ENCODE measurements around the gene MB21D2. TPM values are rescaled to one million over a fixed set of nuclear protein-coding genes. Genes with fewer than 3 reads are reported as not detected.
A peak's percentile ranks its signal among the peaks of the same experiment; 100 is the strongest.

The MB21D2 gene
- total RNA-seq, 1 experiment from 2014 or later: 23.8 TPM

GRCh38 chr3:192906940-192907339, 10.7 kb downstream of the MB21D2 start:
- Histone ChIP-seq H3K27me3 (no peaks in the 10 kb centered on the region), H3K4me3 (no peak overlapping the region), H3K36me3 (peaks cover 45% of the 10 kb centered on the region), H3K9me3 (peaks cover 8% of the 10 kb centered on the region)
- no peak for DNase-seq

- no peaks in the 10 kb centered on the region for H3K27me3 ChIP-seq
- peaks cover 45% of the 10 kb centered on the region for H3K36me3 ChIP-seq
- no peak overlapping the region for H3K4me3 ChIP-seq
- no peak for DNase-seq
- peaks cover 8% of the 10 kb centered on the region for H3K9me3 ChIP-seq
Observed at GRCh38 chr3:192905980-192906678, 11.5 kb downstream of the MB21D2 start.

- Histone ChIP-seq H3K36me3 (peaks cover 45% of the 10 kb centered on the region), H3K27me3 (no peaks in the 10 kb centered on the region), H3K9me3 (peaks cover 8% of the 10 kb centered on the region), H3K4me3 (no peak overlapping the region)
- DNase-seq: no peak
Observed at GRCh38 chr3:192904632-192905289, 12.9 kb downstream of the MB21D2 start.

GRCh38 chr3:192902549-192902948, 15.1 kb downstream of the MB21D2 start:
- DNase-seq: no peak
- H3K4me3 ChIP-seq: no peak overlapping the region
- H3K36me3 ChIP-seq: peaks cover 44% of the 10 kb centered on the region
- peaks cover 8% of the 10 kb centered on the region for H3K9me3 ChIP-seq
- H3K27me3 ChIP-seq: no peaks in the 10 kb centered on the region

- H3K36me3 ChIP-seq: peaks cover 40% of the 10 kb centered on the region
- peaks cover 8% of the 10 kb centered on the region for H3K9me3 ChIP-seq
- peak; percentile 53 for DNase-seq
- no peak overlapping the region for H3K4me3 ChIP-seq
- no peaks in the 10 kb centered on the region for H3K27me3 ChIP-seq
Observed at GRCh38 chr3:192901435-192901834, 16.2 kb downstream of the MB21D2 start.

GRCh38 chr3:192899540-192899982, 18.1 kb downstream of the MB21D2 start:
- no peaks in the 10 kb centered on the region for H3K27me3 ChIP-seq
- no peak overlapping the region for H3K4me3 ChIP-seq
- H3K36me3 ChIP-seq: peaks cover 27% of the 10 kb centered on the region
- peaks cover 8% of the 10 kb centered on the region for H3K9me3 ChIP-seq
- DNase-seq: no peak

- no peaks in the 10 kb centered on the region for H3K27me3 ChIP-seq
- no peak overlapping the region for H3K4me3 ChIP-seq
- H3K36me3 ChIP-seq: peaks cover 9% of the 10 kb centered on the region
- H3K9me3 ChIP-seq: no peaks in the 10 kb centered on the region
- no peak for DNase-seq
Observed at GRCh38 chr3:192897005-192897404, 20.7 kb downstream of the MB21D2 start.

- H3K9me3 ChIP-seq: no peaks in the 10 kb centered on the region
- DNase-seq: no peak
- no peak overlapping the region for H3K4me3 ChIP-seq
- H3K36me3 ChIP-seq: peaks cover 9% of the 10 kb centered on the region
- no peaks in the 10 kb centered on the region for H3K27me3 ChIP-seq
Observed at GRCh38 chr3:192896208-192896607, 21.4 kb downstream of the MB21D2 start.

GRCh38 chr3:192894676-192895075, 23.0 kb downstream of the MB21D2 start:
- Histone ChIP-seq H3K27me3 (no peaks in the 10 kb centered on the region), H3K9me3 (no peaks in the 10 kb centered on the region), H3K4me3 (no peak overlapping the region), H3K36me3 (peaks cover 9% of the 10 kb centered on the region)
- DNase-seq: no peak

- DNase-seq: peak; percentile 95
- no peaks in the 10 kb centered on the region for H3K27me3 ChIP-seq
- no peaks in the 10 kb centered on the region for H3K9me3 ChIP-seq
Observed at GRCh38 chr3:192892981-192893700, 24.5 kb downstream of the MB21D2 start.

GRCh38 chr3:192890347-192891335, 27.0 kb downstream of the MB21D2 start:
- Histone ChIP-seq H3K27me3 (no peaks in the 10 kb centered on the region), H3K36me3 (no peaks in the 10 kb centered on the region), H3K4me3 (no peak overlapping the region), H3K9me3 (no peaks in the 10 kb centered on the region)
- DNase-seq: no peak

More at GRCh38 chr3:192892981-192893700, 24.5 kb downstream of the MB21D2 start:
- Histone ChIP-seq H3K36me3 (no peaks in the 10 kb centered on the region), H3K4me3 (peak overlapping the region; percentile 9)

- H3K4me3 ChIP-seq: no peak overlapping the region
- H3K27me3 ChIP-seq: no peaks in the 10 kb centered on the region
- DNase-seq: no peak
Observed at GRCh38 chr3:192889679-192890078, 28.0 kb downstream of the MB21D2 start.

GRCh38 chr3:192888190-192888589, 29.5 kb downstream of the MB21D2 start:
- H3K9me3 ChIP-seq: no peaks in the 10 kb centered on the region
- no peaks in the 10 kb centered on the region for H3K36me3 ChIP-seq
- no peaks in the 10 kb centered on the region for H3K27me3 ChIP-seq
- no peak for DNase-seq
- no peak overlapping the region for H3K4me3 ChIP-seq

More at GRCh38 chr3:192889679-192890078, 28.0 kb downstream of the MB21D2 start:
- H3K9me3 ChIP-seq: no peaks in the 10 kb centered on the region
- H3K36me3 ChIP-seq: no peaks in the 10 kb centered on the region

- Histone ChIP-seq H3K27me3 (no peaks in the 10 kb centered on the region), H3K36me3 (no peaks in the 10 kb centered on the region), H3K9me3 (no peaks in the 10 kb centered on the region), H3K4me3 (no peak overlapping the region)
- no peak for DNase-seq
Observed at GRCh38 chr3:192887701-192888100, 30.0 kb downstream of the MB21D2 start.

- Histone ChIP-seq H3K36me3 (no peaks in the 10 kb centered on the region), H3K4me3 (peak overlapping the region; percentile 9; the same call in 1 of the 2 replicates), H3K27me3 (no peaks in the 10 kb centered on the region), H3K9me3 (no peaks in the 10 kb centered on the region)
- peak; percentile 77 for DNase-seq
Observed at GRCh38 chr3:192887047-192887446, 30.6 kb downstream of the MB21D2 start.
